RKO (cell line): ENCODE results near the gene GRID1.

ENCODE experiments used
- DNase-seq: peaks from one replicate; pipeline ENCODE4 v3.0.0-alpha.2; 2016; ENCODE audit warnings: low spot score

Gene GRID1

DNA sequence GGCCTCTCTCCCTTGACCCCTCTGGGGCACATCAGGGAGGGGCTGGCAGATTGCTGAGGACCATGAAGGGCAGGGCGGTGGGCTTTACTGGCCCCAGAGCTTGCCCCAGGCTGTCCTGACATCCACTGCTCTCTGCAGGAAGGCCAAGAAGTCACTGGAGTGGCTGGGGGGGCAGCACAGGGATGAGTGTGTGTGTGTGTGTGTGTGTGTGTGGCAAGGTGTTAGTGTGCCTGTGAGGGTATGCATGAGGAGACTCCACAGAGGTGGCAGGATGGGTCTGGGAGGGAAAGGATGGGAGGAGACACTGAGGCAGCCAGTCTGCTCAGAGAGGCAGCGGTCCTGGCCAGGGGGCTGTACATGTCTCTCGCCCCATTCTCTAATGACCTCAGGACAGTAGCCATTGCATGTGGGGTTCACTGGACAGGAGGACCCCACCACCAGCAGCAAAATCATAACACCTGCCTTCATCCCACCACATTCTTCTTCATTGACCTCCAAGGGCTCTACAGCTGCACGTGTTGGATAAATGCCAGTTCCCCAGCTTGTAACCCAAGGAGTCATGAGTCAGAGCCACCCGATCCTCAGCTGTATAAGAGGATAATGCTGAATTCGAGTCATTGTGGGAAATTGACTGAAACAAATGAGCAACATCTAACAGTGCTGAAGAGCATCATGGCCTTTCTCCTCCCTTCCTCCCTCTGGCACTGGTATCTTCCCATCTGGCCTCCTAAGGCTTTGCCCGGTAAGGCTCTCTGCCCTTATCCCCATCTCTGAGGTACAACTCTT lies 720.5 kb downstream of the GRID1 start:
- peak; percentile 11 for DNase-seq

DNA sequence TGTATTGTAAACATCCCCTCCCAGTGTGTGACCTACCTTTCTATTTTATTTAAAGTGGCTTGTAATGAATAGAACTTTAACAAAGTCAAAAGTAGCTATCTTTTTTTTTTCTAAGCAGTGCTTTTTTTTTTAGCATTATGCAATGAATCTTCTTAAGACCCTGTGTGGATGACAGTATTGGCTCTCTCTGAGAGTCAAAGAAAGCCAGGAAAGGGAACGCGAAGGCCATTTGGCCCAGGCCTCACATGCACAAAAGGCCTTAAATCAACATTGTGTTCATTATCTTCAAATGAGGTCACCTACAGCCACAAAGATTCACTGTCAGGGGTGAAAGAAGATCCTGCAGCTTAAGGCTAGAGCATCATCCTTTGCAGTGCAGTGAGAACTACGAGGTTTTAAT lies 721.5 kb downstream of the GRID1 start:
- no peak for DNase-seq

- DNase-seq, result peak; percentile 63
Observed at GRCh38 chr10:85643845-85644525, 722.6 kb downstream of the GRID1 start.

GRCh38 chr10:85643171-85643844 lies 723.3 kb downstream of the GRID1 start:
- no peak for DNase-seq

DNA sequence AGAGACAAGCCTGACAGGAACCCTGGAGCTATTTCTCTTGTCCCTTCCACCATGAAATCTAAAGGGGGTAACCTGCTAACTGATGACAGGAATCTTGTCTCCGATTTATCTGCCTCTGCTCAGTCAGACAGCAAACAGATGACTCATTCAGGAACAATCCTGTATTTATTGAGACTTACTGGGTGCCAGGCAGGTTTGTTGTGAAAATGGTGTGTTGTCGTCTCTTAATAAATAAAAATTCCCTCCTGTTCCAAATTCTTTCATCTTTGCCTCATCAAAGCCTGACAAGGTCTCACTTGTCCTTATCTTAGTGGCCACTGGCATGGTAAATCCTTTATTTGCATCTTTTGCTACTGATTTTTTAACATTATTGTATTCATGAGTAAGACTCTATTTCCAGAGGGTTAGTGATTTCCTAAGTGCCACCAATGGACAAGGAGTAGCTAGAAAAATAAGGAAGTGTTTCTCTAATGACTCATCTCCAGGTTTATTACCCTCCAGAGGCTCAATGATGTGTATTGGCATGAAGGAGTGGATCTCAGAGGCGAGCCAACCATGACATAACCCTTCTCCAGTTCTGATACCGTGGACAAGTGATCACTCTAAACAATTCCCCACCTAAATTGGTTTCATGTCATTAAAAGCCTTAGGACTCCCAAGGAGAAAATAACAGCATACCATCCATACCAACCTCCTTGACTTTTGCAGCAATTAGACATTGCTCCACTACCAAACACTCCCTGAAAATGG lies 724.0 kb downstream of the GRID1 start:
- peak; percentile 50 for DNase-seq

GRCh38 chr10:85642082-85642420 lies 724.5 kb downstream of the GRID1 start:
- no peak for DNase-seq

GRCh38 chr10:85641479-85642009 lies 725.1 kb downstream of the GRID1 start:
- no peak for DNase-seq

DNA sequence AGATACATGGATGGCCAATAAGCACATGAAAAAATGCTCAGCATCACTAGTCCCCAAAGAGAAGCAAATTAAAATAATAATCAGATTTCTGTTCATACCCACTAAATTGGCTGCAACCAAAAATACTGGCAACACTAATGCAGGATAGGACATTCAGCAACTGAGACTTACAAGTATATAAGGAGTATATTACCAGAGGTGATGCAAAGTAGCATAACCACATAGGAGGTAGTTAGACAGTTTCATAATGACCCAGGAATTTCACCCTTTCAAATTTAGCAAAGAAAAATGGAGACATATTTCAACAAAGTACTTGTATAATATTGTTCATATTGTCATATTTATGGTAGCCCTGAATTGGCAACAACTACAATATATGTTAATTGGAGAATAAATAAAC lies 727.8 kb downstream of the GRID1 start:
- no peak for DNase-seq

DNA sequence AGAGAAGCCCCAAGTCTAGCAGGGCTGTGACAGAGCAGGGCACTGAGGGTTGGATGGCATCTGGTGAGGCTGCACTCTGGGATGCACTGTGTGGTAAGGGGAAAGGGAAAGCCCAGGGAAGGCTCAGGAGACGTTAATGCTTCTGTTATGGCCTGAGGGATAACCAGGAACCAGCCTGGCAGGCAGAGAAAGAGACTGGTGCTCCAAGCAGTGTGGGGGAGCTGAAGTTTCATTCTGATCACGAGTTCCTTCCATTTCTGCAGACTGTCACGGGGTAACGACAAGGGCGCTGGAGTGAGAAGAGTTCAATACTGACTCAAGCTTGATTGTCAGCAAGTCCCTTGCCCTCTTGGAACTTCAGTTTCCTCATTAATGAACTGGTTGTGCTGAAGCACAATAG lies 730.9 kb downstream of the GRID1 start:
- no peak for DNase-seq

DNA sequence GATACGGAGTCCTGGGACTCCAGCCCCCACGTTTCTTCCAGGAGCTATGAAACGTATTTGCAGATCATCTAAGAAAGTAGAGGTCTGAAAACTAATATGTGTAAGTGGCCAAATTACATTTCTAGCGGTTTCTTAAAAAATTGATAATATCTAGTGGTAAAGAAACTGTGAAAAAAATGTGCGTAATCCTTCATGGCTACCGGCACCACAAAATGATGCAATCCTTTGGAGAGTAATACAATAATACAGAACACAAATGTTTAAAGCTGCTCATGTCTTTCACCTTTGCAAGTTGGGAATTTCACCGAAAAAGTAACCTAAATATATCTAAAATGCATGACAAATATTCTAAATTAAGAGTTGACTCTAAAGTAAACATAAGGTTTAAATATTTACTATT lies 742.1 kb downstream of the GRID1 start:
- no peak for DNase-seq

DNA sequence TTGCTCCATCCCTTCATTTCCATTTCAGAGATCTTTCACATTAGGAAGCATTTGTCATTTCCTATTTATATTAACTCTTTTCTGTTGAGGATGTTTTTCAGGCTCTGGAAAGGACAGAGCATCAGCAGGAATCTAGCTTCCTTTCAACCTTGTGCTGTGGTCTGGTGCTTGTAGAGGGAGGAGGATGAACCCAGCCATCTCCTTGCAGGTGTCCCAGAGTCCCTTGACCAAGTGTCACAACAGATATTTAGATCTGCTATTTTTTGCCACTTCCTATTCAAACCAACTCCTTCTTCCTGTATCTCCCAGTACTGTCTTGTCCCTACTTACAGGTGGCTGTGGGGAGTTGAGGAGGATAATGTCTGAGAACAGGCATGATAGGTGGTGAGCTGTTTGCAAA lies 742.8 kb downstream of the GRID1 start:
- no peak for DNase-seq

GRCh38 chr10:85623342-85623741 lies 743.3 kb downstream of the GRID1 start:
- no peak for DNase-seq

DNA sequence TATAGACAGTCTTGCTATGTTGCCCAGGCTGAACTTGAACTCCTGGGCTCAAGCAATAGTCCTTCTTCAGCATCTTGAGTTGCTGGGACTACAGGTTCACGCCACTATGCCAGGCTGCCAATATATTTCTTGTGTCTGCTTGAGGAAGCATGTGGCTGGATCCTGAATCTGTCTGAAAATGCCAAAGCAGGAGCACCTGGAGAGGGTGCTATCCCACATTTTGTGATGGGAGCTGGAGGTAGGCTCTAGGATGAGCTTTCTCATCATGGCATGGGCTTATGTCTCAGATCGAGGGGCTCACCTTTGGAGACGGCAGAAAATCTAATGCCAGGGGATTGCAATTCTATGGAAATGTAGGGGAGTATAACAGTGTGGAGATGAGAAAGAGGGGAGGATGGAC lies 744.2 kb downstream of the GRID1 start:
- DNase-seq, result no peak

DNA sequence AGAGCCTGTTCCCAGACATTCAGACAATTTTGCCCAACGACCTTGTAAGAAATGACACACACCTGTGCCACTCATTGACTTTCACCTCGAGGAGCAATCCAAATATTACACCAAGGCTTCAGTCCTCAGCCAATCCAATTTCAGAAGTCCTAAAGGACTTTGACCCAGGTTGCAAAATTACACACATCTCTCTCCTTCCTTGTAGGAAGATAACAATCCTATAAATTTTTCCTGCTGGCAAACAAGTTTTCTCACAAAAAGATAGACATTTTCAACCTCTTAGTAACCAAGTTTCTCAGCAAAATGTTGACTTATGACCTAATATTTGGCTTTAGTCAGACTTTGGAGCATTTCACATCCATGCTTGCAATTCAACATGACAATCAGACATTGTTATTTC lies 745.0 kb downstream of the GRID1 start:
- no peak for DNase-seq

DNA sequence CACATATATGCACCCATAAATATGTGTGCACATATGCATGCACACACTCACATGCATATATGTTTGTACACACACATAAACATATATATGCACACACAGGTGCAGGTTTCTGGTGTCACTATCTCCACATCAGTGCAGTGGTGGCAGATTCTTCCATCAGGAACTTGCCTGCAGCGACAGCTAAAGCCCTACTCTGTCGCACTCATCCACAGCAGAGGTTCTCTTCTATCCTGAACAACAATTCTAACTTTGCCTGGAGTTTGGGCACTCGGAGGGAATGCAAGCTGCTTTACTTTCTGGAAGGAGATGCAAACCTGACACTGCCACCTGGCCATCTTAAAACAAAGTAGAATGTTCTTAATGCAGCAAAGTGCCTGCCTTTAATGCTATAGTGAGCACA lies 745.8 kb downstream of the GRID1 start:
- no peak for DNase-seq

DNA sequence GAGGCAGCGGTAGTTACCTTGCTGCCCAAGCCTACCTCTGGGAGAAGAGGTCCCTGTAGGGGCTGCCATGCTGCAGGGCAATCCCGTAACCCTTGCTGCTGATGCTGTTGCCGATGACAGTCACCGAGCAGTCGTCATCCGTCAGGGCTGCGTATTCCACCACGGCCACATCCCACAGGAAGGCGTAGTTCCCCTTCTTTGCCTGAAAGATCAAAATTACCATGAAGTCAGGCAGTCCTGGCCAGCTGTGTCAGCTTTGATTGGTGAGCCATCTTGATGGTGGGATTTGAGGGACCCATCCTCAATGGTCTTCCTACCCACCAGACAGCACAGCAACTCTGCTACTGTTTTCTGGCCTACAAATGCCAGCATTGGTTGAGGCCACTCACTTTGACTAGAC lies 746.8 kb downstream of the GRID1 start:
- DNase-seq, result no peak

DNA sequence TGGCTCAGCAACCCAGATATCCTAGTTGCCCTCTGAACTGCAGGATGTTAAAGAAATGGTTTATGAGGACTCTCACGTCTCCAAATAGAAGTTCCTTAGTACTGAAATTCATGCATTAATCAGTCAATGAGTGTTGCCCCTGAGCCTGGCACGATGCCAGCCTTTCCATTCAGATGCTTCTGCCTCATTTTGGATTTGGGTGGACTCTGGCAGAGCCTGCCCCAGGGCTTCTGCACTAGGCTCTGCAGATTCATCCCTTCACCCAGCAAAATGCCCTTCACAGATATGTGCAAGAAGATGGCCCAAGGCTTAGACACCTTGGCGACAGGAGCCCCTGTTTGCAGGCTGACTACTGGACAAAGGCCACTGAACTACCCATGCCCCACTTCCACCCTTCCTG lies 747.8 kb downstream of the GRID1 start:
- no peak for DNase-seq

DNA sequence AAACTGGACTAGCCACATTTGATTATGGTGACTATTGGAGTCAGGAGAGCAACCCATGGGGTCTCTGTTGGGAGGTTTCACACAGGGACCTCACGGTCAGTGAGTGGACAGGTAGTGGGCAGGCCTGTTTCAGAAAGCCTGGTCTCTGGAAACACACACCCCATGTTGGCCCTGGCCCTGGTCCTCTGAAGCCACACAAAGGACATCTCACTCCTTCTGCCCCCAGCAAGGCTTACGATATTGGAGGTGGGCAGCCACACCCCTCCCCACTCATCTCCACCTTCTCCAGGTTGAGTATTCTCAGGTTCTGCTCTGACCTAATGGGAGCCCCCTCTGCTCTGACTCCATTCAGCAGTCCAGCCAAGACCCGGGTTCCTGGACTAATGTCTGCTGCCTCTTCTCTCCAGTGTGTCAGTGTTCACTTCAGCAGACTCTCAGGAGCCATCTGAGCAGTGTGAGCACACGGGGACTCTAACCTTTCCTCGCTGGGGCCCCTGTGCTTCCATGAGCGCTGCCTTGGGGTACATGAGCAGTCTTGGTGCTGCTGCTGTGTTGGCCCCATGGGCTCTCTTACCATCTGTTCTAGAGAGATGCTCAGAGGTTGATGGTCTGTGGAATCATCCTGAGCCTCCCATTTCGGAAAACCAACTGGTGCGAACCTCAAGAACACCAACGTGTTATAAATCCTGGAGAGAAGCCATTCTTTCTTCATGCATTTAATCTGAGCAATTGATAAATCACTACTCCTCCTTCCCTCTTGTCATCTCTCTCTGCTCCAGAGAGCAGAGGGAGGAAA lies 748.6 kb downstream of the GRID1 start:
- no peak for DNase-seq

DNA sequence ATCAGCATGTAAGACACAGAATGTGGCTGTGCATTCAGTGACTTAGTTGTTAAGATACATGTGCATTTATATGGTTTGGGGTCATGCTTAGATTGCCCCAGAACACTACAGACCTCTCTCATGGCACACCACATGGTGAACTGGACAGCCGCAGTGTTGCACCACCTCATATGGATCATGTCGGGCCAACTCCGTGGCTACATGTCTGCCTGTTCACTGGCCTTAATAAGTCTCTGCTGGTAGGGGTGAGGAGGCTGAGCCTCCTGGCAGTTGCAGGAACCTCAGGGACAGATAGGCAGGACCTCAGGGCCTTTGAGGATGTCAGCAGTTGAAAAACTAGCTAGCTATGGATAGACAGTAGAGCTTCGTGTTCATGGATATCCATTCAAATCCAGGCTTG lies 751.0 kb downstream of the GRID1 start:
- DNase-seq, result no peak

GRCh38 chr10:85614981-85615380 lies 751.6 kb downstream of the GRID1 start:
- no peak for DNase-seq

DNA sequence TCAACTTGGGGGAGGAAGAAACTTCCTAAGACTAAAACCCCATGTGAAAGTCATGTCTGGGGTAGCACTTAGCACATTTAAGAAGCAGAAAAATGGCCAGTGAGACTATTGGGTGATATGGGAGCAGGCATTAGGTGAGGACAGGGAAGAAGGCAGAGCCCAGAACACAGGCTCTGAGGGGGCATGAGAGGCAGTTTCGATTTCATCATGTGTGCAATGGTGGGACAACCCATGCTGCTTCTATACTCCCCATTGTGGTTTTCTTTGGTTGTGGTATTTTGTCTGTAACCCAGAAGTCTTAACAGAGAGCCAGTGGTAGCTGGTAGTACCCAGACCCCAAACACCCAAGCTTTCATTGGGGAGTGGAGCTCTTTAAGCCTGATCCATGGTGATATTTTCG lies 752.0 kb downstream of the GRID1 start:
- DNase-seq, result no peak

GRCh38 chr10:85613391-85613790 lies 753.2 kb downstream of the GRID1 start:
- no peak for DNase-seq
